GM23338 (cell line): Measurements from ENCODE around the gene MAP4K3. TPM values are rescaled to one million over a fixed set of nuclear protein-coding genes. Genes with fewer than 3 reads are reported as not detected.
A peak's percentile ranks its signal among the peaks of the same experiment; 100 is the strongest.

Experiments used
- ATAC-seq: fragments of 200-7000 bp; cut with Tn5 transposase; 3 replicates; pipeline ENCODE4 v1.9.1; 2020
- DNase-seq: peaks from one replicate; pipeline ENCODE4 v3.0.0-alpha.2; 2015; ENCODE audit warnings: low spot score
- H2AFZ ChIP-seq: fragments of 200-600 bp; sonication (generic); 2 replicates; pipeline ENCODE4 v1.8.0; 2016; ENCODE audit warnings: antibody characterized with exemption, mild to moderate bottlenecking, moderate library complexity
- H3F3A ChIP-seq: fragments of 200-600 bp; sonication (generic); replicated peaks from 2 replicates; pipeline ENCODE4 v1.8.0; 2017; ENCODE audit warnings: antibody characterized with exemption, mixed run types, low read depth
- H3K27ac ChIP-seq: fragments of 200-600 bp; sonication (generic); 2 replicates; pipeline ENCODE4 v1.6.1; 2016; ENCODE audit warnings: low read depth
- H3K27me3 ChIP-seq: fragments of 200-600 bp; sonication (generic); 2 replicates; pipeline ENCODE4 v1.8.0; 2016; ENCODE audit warnings: mild to moderate bottlenecking, mixed run types, moderate library complexity; ENCODE audit not compliant: insufficient read depth
- H3K36me3 ChIP-seq: fragments of 200-600 bp; sonication (generic); 2 replicates; pipeline ENCODE4 v1.8.0; 2016; ENCODE audit warnings: mild to moderate bottlenecking; ENCODE audit not compliant: insufficient read depth
- H3K4me1 ChIP-seq: fragments of 200-600 bp; sonication (generic); 2 replicates; pipeline ENCODE4 v1.8.0; 2016; ENCODE audit warnings: mild to moderate bottlenecking, moderate library complexity; ENCODE audit not compliant: insufficient read depth
- H3K4me2 ChIP-seq: fragments of 200-600 bp; sonication (generic); 2 replicates; pipeline ENCODE4 v1.7.1; 2017; ENCODE audit warnings: mixed run types
- H3K4me3 ChIP-seq: fragments of 200-600 bp; sonication (generic); 2 replicates; pipeline ENCODE4 v1.6.1; 2016; ENCODE audit warnings: mixed run types
- H3K79me2 ChIP-seq: fragments of 200-600 bp; sonication (generic); replicated peaks from 2 replicates; pipeline ENCODE4 v1.8.0; 2017; ENCODE audit warnings: mild to moderate bottlenecking; ENCODE audit not compliant: insufficient read depth
- H3K9me2 ChIP-seq: fragments of 200-600 bp; sonication (generic); 2 replicates; pipeline ENCODE4 v1.8.0; 2017; ENCODE audit not compliant: insufficient read depth
- H4K20me1 ChIP-seq: fragments of 200-600 bp; sonication (generic); replicated peaks from 2 replicates; pipeline ENCODE4 v1.8.0; 2017; ENCODE audit warnings: mild to moderate bottlenecking; ENCODE audit not compliant: insufficient read depth
- H3K27ac Mint-ChIP-seq: 2 replicates; pipeline ENCODE4 v1.8.0; 2020; ENCODE audit warnings: inconsistent platforms, mild to moderate bottlenecking, moderate library complexity, mixed read lengths
- H3K27me3 Mint-ChIP-seq: 3 replicates; pipeline ENCODE4 v1.8.0; 2022; ENCODE audit warnings: low read depth, mild to moderate bottlenecking, moderate library complexity, mixed read lengths, inconsistent platforms; ENCODE audit not compliant: insufficient read depth, poor library complexity
- H3K36me3 Mint-ChIP-seq: 3 replicates; pipeline ENCODE4 v1.8.0; 2021; ENCODE audit warnings: low read depth, mild to moderate bottlenecking, inconsistent platforms, moderate library complexity, mixed read lengths
- H3K4me1 Mint-ChIP-seq: 3 replicates; pipeline ENCODE4 v1.8.0; 2020; ENCODE audit warnings: mild to moderate bottlenecking, inconsistent platforms, mixed read lengths
- H3K4me3 Mint-ChIP-seq: 3 replicates; pipeline ENCODE4 v1.8.0; 2021; ENCODE audit warnings: moderate library complexity, mild to moderate bottlenecking, inconsistent platforms, mixed read lengths
- H3K9me3 Mint-ChIP-seq: 3 replicates; pipeline ENCODE4 v1.8.0; 2020; ENCODE audit warnings: moderate library complexity, mild to moderate bottlenecking, inconsistent platforms, mixed read lengths
- CREB1 ChIP-seq: fragments of 250-450 bp; sonication (Bioruptor Pico); IDR thresholded peaks from 2 replicates; pipeline ENCODE4 v1.5.0; 2020; ENCODE audit warnings: low read depth, mild to moderate bottlenecking, moderate library complexity
- CTCF ChIP-seq, 2 experiments: fragments of 200-600 bp in 1 of 2; sonication (generic) in 1 of 2; conservative IDR thresholded peaks; 2 replicates each; pipeline versions ENCODE4 v1.5.1 to v1.6.1; 2016 to 2017; ENCODE audit warnings: antibody characterized with exemption in 2 of 2, low read depth in 2 of 2, mild to moderate bottlenecking in 2 of 2, moderate library complexity in 1 of 2
- EZH2 ChIP-seq: fragments of 200-600 bp; sonication (generic); IDR thresholded peaks from one replicate; pipeline ENCODE4 v1.8.0; 2017; ENCODE audit warnings: antibody characterized with exemption, mild to moderate bottlenecking, low read depth; ENCODE audit not compliant: unreplicated experiment
- JUNB ChIP-seq: IDR thresholded peaks from one replicate; pipeline ENCODE4 v1.6.1; 2016; ENCODE audit warnings: antibody characterized with exemption; ENCODE audit not compliant: unreplicated experiment
- POLR2AphosphoS5 ChIP-seq: IDR thresholded peaks from 2 replicates; pipeline ENCODE4 v1.6.1; 2016; ENCODE audit warnings: antibody characterized with exemption, low read depth
- ZNF462 ChIP-seq: fragments of 250-450 bp; sonication (Bioruptor Pico); IDR thresholded peaks from 2 replicates; pipeline ENCODE4 v1.5.0; 2020; ENCODE audit warnings: mild to moderate bottlenecking, moderate library complexity
- polyA plus RNA-seq: library from polyadenylated mRNA; unstranded; fragments of >200 nt; fragmentation: Nextera tagmentation; extraction: Ambion mirVana; gene quantifications from 2 replicates; pipeline ENCODE4 v1.2.1, GENCODE V29; 2016
- total RNA-seq: library from RNA; depleted of rRNA; stranded (reverse); fragments of >200 nt; shearing (Covaris generic); gene quantifications from 2 replicates; pipeline ENCODE4 v1.2.3, GENCODE V29; 2014

The MAP4K3 gene
- total and polyA plus RNA-seq, 2 experiments from 2014 or later = 33.0 to 90.7 TPM

DNA sequence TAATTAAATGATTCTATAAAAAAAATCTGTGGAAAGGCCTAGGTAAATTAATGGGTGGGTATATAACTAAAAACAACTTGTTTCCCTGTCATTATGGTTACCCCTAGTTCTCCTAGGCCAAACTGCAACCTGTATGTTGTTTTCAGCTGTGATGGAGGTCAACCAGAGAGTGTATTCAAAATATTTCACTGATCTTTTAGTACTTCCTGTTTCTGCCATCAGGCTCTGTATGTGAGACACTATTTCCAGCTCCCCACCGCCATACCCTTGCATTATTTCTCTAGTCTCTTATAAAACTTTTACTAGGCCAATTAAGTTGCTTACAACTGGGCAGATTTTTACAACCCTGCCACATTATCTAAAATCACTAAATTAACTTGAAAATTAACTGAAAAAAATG is 172.4 kb downstream of the MAP4K3 start:
- DNase-seq = no peak
- Mint-ChIP-seq H3K36me3 (peaks cover 16% of the 10 kb centered on the region), H3K4me3 (no peak overlapping the region), H3K9me3 (no peaks in the 10 kb centered on the region), H3K4me1 (peaks cover 9% of the 10 kb centered on the region), H3K27ac (peak overlapping the region; percentile 53; the same call in 1 of the 2 replicates), H3K27me3 (peaks cover 2% of the 10 kb centered on the region)
- no peak overlapping the region for H3K27ac ChIP-seq
- no peaks in the 10 kb centered on the region for H4K20me1 ChIP-seq
- TF ChIP-seq ZNF462 (CRISPR knock-in tag) (no peak), CTCF (conservative IDR thresholded peaks at IDR 0.05; ENCODE audit: low read depth in 2 of 2) (no peak), EZH2 (no peak), CREB1 (CRISPR knock-in tag) (no peak), POLR2AphosphoS5 (no peak), JUNB (no peak)
- H3K4me1 ChIP-seq = no peaks in the 10 kb centered on the region
- no peak overlapping the region for H3K4me2 ChIP-seq
- no peaks in the 10 kb centered on the region for H3K79me2 ChIP-seq
- no peaks in the 10 kb centered on the region for H3K9me2 ChIP-seq
- H3K27me3 ChIP-seq = no peaks in the 10 kb centered on the region
- peaks cover 10% of the 10 kb centered on the region; the same call in 1 of the 2 replicates for H3K36me3 ChIP-seq
- no peak for ATAC-seq
- no peak overlapping the region for H3K4me3 ChIP-seq
- no peak overlapping the region for H2AFZ ChIP-seq
- peaks cover 3% of the 10 kb centered on the region; the same call in 1 of the 2 replicates for H3F3A ChIP-seq
